Cardiac muscle cell (in vitro differentiated cells and primary cell): ENCODE measurements around the gene ASB6. TPM values are rescaled to one million over a fixed set of nuclear protein-coding genes. Genes with fewer than 3 reads are reported as not detected.

Experiments
- DNase-seq, 2 donors: peaks; one replicate each; pipeline versions ENCODE4 v3.0.0 to v3.0.0-alpha.2; 2010 to 2017; ENCODE audit warnings: low read depth in 1 of 2, low spot score in 1 of 2
- H3K27ac ChIP-seq: fragments of 200-600 bp; sonication (generic); 2 replicates; pipeline ENCODE4 v1.5.1; 2016
- H3K27me3 ChIP-seq: fragments of 200-600 bp; sonication (generic); 2 replicates; pipeline ENCODE4 v1.6.0; 2016; ENCODE audit warnings: control low read depth
- H3K36me3 ChIP-seq: fragments of 200-600 bp; sonication (generic); 2 replicates; pipeline ENCODE4 v1.5.1; 2016; ENCODE audit warnings: control low read depth
- H3K4me1 ChIP-seq: fragments of 200-600 bp; sonication (generic); 2 replicates; pipeline ENCODE4 v1.8.1; 2017; ENCODE audit warnings: low read depth, mild to moderate bottlenecking, mixed run types
- H3K4me3 ChIP-seq: fragments of 200-600 bp; sonication (generic); 2 replicates; pipeline ENCODE4 v1.5.1; 2016; ENCODE audit warnings: mild to moderate bottlenecking
- H3K9me3 ChIP-seq: fragments of 200-600 bp; sonication (generic); 2 replicates; pipeline ENCODE4 v1.5.1; 2017; ENCODE audit warnings: low read depth, mild to moderate bottlenecking, control low read depth
- polyA plus RNA-seq: library from polyadenylated mRNA; unstranded; fragments of >200 nt; fragmentation: Nextera tagmentation; extraction: Ambion mirVana; gene quantifications from 2 replicates; pipeline ENCODE4 v1.2.1, GENCODE V29; 2016
- total RNA-seq: library from RNA; depleted of rRNA; stranded (reverse); fragments of >200 nt; gene quantifications from 2 replicates; pipeline ENCODE4 v1.2.3, GENCODE V29; 2016
- TF ChIP-seq, protein P1 (sequence below): IDR thresholded peaks from 2 replicates; pipeline ENCODE4 v1.5.1; 2012; ENCODE audit warnings: low read depth, mild to moderate bottlenecking, low read length

Gene ASB6
- total and polyA plus RNA-seq, 2 experiments from 2014 or later = 24.0 to 25.2 TPM

DNA sequence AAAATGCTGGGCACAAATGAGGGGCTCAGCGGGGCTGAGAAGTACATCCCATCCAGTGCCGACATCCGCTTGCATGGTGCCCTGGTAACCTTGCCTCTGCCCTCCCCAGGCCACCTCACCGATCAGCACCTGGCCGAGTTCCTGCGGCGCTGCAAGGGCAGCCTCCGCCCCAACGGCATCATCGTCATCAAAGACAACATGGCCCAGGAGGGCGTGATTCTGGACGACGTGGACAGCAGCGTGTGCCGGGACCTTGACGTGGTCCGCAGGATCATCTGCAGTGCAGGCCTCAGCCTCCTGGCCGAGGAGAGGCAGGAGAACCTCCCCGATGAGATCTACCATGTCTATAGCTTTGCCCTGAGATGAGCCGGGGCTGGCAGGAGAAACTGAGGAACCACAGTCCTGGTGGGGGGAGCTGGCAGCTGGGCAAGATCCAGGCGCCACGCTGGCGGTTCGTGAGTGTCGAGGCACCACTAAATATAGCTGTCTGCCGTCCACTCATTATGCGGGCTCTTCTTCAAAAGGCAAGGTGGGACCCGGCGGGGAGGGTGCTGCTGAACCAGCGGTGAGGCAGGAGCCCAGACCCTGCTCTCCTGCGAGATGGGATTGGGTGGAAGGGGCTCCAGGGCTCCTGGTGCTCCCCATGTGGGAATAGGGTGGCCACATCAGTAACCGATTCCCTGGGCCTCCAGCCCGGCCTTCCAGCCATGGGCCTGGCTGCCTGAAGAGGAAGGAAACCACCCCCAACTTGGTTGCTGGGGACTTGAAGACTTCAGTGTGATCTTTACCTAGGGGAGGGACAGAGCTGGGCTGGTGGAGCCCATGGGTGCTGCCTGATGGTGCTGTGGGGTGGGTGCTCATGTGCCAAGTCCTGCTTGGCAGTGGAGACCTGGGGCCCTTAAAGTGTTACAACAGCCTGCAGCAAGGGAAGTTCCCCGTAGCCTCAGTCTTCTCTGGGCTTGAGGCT lies 6.6 kb downstream of the ASB6 start:
- Histone ChIP-seq H3K9me3 (no peaks in the 10 kb centered on the region), H3K4me3 (no peak overlapping the region), H3K27ac (no peak overlapping the region), H3K27me3 (no peaks in the 10 kb centered on the region), H3K36me3 (peaks cover 25% of the 10 kb centered on the region), H3K4me1 (peaks cover 20% of the 10 kb centered on the region)
- no peak for DNase-seq
- TF ChIP-seq, protein P1, sequence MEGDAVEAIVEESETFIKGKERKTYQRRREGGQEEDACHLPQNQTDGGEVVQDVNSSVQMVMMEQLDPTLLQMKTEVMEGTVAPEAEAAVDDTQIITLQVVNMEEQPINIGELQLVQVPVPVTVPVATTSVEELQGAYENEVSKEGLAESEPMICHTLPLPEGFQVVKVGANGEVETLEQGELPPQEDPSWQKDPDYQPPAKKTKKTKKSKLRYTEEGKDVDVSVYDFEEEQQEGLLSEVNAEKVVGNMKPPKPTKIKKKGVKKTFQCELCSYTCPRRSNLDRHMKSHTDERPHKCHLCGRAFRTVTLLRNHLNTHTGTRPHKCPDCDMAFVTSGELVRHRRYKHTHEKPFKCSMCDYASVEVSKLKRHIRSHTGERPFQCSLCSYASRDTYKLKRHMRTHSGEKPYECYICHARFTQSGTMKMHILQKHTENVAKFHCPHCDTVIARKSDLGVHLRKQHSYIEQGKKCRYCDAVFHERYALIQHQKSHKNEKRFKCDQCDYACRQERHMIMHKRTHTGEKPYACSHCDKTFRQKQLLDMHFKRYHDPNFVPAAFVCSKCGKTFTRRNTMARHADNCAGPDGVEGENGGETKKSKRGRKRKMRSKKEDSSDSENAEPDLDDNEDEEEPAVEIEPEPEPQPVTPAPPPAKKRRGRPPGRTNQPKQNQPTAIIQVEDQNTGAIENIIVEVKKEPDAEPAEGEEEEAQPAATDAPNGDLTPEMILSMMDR = no peak

GRCh38 chr9:129633848-129634247 lies 8.1 kb downstream of the ASB6 start:
- TF ChIP-seq, protein P1 = no peak
- no peak overlapping the region for H3K27ac ChIP-seq
- H3K36me3 ChIP-seq = peaks cover 22% of the 10 kb centered on the region
- no peak for DNase-seq
- H3K9me3 ChIP-seq = no peaks in the 10 kb centered on the region
- no peak overlapping the region for H3K4me3 ChIP-seq
- H3K27me3 ChIP-seq = no peaks in the 10 kb centered on the region
- H3K4me1 ChIP-seq = peaks cover 20% of the 10 kb centered on the region

GRCh38 chr9:129633207-129633606 lies 8.7 kb downstream of the ASB6 start:
- Histone ChIP-seq H3K36me3 (peaks cover 17% of the 10 kb centered on the region), H3K4me3 (no peak overlapping the region), H3K27ac (peak overlapping the region; percentile 2), H3K4me1 (peaks cover 20% of the 10 kb centered on the region), H3K9me3 (no peaks in the 10 kb centered on the region), H3K27me3 (no peaks in the 10 kb centered on the region)
- DNase-seq = no peak
- TF ChIP-seq, protein P1 = no peak

DNA sequence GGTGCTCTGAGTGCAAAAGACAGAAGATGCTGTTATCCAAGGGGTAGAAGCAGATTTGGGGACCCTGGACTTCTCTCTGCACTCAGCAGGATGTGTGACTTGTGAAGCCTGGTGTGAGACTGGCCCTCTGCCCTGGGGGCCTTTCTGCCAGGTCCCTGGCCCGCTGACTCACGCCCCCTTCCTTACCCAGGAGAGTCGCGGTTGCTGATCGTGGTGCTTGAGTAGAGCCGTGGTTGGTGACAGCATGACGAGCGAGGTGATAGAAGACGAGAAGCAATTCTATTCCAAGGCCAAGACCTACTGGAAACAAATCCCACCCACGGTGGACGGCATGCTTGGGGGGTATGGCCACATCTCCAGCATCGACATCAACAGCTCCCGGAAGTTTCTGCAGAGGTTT lies 9.5 kb downstream of the ASB6 start:
- Histone ChIP-seq H3K36me3 (peaks cover 17% of the 10 kb centered on the region), H3K9me3 (no peaks in the 10 kb centered on the region), H3K27me3 (no peaks in the 10 kb centered on the region), H3K4me1 (peaks cover 22% of the 10 kb centered on the region), H3K27ac (peak overlapping the region; percentile 2), H3K4me3 (no peak overlapping the region)
- TF ChIP-seq, protein P1 = no peak
- peak in 1 of 2 donors; percentile 50 for DNase-seq

- DNase-seq = no peak
- peaks cover 29% of the 10 kb centered on the region for H3K4me1 ChIP-seq
- no peak overlapping the region for H3K4me3 ChIP-seq
- no peaks in the 10 kb centered on the region for H3K9me3 ChIP-seq
- H3K27ac ChIP-seq = peak overlapping the region; percentile 2
- no peaks in the 10 kb centered on the region for H3K27me3 ChIP-seq
- TF ChIP-seq, protein P1 = no peak
- H3K36me3 ChIP-seq = peaks cover 17% of the 10 kb centered on the region
These were observed 10.2 kb downstream of the ASB6 start for GRCh38 chr9:129631674-129632129.
